ENCODE measurements around the gene GLT1D1.

The GLT1D1 gene

DNA sequence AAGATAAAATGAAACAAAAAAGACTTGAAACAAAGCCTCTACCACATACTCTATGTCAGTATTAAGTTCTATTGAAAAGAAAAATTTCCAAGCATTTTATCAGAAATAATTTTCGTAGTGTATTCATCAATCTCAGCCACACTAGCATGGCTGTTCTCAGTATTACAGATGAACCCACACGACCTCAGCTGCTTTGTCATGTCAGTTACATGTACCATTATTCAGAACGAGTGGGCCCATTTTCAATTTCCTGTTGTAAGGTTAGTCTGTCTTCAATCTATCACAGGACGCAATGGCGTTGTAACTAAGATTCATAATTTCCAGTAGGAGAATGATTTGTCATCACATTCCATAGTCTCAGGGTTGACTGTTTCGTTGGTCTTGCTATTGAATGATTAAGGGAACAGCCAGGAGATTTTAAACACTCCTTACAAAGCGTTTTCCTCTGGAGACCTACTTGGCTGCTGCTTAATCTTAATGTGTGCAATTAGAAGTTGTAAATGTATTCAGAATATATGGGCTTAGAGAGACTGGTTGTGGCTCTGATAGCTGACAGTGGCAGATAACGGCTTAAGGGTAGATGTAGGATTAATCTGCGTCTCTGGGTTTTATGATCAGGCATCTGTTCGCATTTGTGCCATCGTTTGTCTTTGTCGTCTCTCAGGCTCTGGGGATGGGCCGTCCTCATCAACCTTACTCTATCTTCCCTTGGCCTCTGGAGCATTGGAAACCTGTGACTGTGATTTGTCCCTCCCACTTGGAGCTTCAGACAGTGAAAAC lies 65.4 kb downstream of the GLT1D1 start:
- H3K4me3 ChIP-seq (replicated peaks; ENCODE audit: low read depth, low read length): no peak overlapping the region
- TF ChIP-seq, protein P1, sequence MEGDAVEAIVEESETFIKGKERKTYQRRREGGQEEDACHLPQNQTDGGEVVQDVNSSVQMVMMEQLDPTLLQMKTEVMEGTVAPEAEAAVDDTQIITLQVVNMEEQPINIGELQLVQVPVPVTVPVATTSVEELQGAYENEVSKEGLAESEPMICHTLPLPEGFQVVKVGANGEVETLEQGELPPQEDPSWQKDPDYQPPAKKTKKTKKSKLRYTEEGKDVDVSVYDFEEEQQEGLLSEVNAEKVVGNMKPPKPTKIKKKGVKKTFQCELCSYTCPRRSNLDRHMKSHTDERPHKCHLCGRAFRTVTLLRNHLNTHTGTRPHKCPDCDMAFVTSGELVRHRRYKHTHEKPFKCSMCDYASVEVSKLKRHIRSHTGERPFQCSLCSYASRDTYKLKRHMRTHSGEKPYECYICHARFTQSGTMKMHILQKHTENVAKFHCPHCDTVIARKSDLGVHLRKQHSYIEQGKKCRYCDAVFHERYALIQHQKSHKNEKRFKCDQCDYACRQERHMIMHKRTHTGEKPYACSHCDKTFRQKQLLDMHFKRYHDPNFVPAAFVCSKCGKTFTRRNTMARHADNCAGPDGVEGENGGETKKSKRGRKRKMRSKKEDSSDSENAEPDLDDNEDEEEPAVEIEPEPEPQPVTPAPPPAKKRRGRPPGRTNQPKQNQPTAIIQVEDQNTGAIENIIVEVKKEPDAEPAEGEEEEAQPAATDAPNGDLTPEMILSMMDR (IDR thresholded peaks at IDR 0.05; ENCODE audit: low read length, missing control alignments): no peak
- DNase-seq (ENCODE audit: low read depth): no peak

DNA sequence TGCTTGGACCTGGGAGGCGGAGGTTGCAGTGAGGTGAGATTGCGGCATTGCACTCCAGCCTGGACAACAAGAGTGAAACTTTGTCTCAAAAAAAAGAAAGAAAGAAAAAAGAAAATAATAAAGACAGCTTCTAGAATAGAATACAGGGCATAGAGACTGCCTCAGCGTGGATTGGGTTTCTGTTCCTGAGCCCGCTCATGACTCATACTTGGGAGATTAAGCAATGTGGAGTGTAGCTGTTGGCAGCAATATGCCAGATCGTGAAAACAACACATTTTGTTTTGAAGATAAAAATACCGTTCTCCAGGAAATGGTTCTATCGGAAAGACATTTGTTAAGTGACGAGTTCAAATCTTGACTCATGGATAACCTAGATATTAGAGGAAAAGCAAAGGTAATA lies 67.2 kb downstream of the GLT1D1 start:
- peak; percentile 18 for DNase-seq (ENCODE audit: low read depth)
- TF ChIP-seq, protein P1 (IDR thresholded peaks at IDR 0.05; ENCODE audit: low read length, missing control alignments): no peak
- H3K4me3 ChIP-seq (replicated peaks; ENCODE audit: low read depth, low read length): no peak overlapping the region

DNA sequence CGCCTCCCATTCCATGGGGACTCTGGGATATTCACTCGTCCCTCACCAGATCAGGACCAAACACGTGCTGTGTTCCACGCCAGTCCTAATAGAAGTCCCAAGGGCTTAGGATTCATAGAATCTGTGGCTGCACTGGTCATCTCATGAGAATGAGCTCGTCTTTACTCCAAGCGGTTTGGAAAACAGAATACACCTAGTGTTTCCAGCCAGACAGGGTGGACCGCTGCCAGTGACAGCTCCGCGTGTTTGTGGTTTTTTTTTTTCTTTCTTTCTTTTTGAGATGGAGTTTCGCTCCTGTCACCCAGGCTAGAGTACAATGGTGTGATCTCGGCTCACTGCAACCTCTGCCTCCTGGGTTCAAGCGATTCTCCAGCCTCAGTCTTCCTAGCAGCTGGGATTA lies 75.1 kb downstream of the GLT1D1 start:
- TF ChIP-seq, protein P1 (IDR thresholded peaks at IDR 0.05; ENCODE audit: low read length, missing control alignments): no peak
- no peak for DNase-seq (ENCODE audit: low read depth)
- no peak overlapping the region for H3K4me3 ChIP-seq (replicated peaks; ENCODE audit: low read depth, low read length)

DNA sequence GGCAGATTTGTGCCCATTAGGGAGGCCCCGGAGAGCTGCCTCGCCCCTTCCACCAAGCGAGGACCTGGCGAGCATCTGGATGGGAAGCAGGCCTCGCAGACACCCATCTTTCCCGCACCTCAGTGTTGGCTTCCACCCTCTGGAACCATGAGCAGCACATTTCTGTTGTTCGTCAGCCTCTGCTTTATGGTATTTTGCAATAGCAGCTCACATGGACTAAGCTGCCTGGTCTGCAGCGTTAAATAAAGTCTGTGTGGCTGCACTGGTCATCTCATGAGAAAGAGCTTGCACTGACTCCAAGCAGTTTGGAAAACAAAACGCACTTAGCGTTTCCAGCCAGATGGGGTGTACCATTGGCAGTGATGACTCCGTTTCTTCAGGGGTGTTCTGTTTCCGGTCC lies 75.8 kb downstream of the GLT1D1 start:
- no peak for DNase-seq (ENCODE audit: low read depth)
- TF ChIP-seq, protein P1 (IDR thresholded peaks at IDR 0.05; ENCODE audit: low read length, missing control alignments): no peak
- H3K4me3 ChIP-seq (replicated peaks; ENCODE audit: low read depth, low read length): no peak overlapping the region

DNA sequence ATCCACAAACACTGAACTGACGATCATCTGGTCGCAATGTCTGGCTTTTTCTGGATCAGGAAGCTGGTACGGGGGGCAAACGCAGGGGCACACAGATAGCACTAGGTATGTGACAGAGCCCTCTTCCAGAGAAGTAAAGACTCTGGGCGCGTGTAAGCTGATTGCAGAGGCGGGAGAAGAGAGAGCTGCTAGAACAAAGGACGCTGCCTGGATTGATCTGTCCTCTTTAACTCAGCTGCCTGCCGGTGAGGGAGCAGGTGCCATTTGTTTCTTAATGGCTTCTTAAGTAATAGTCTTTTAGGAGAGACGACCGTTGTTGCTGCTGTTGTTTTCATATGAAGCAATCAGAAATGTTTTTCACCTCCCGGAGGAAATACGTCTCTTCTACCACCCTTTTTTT lies 77.3 kb downstream of the GLT1D1 start:
- H3K4me3 ChIP-seq (replicated peaks; ENCODE audit: low read depth, low read length): no peak overlapping the region
- TF ChIP-seq, protein P1 (IDR thresholded peaks at IDR 0.05; ENCODE audit: low read length, missing control alignments): no peak
- no peak for DNase-seq (ENCODE audit: low read depth)

DNA sequence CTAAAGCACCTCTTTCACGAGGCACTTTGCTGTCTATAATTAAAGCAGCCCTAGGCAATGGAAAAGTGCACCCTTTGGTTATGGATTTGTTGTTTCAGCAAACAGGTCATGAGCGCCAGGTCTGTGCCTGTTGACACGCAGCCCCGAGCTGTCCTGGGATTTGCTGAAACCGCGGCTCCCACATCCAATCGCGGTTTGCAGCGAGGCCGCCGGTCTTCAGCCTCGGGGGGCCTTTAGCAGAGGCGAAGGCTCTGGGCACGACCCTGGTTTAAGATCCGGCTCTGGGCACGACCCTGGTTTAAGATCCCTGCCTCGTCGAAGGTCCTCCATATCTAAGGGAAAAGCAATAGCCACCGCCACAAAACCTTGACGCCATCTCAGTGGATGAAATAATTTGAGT lies 79.2 kb downstream of the GLT1D1 start:
- no peak for DNase-seq (ENCODE audit: low read depth)
- TF ChIP-seq, protein P1 (IDR thresholded peaks at IDR 0.05; ENCODE audit: low read length, missing control alignments): no peak
- H3K4me3 ChIP-seq (replicated peaks; ENCODE audit: low read depth, low read length): no peak overlapping the region

DNA sequence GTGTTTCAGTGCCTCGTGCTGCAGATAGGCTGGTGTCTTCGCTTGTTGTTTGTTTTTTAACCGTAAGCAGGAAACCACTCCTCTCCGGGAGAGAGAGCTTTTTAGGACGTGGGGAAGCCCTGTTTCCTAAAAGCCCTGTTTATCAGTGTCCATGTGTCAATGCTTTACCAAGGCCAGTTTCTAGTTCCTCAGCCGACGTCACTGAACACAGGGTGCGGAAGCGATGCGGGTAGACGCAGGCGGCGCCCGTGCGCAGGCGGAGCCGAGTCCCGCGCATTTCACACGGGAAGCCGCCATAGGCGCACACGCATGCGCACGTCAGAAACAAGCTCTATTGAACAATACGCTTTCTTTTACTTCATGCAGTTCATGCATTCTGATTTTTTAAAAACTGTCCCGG lies 79.8 kb downstream of the GLT1D1 start:
- DNase-seq (ENCODE audit: low read depth): no peak
- no peak overlapping the region for H3K4me3 ChIP-seq (replicated peaks; ENCODE audit: low read depth, low read length)
- TF ChIP-seq, protein P1 (IDR thresholded peaks at IDR 0.05; ENCODE audit: low read length, missing control alignments): no peak
